DND-41 (cell line): ENCODE measurements around the gene SMAD6.

ENCODE experiments used
- CTCF ChIP-seq: IDR thresholded peaks from 2 replicates; pipeline ENCODE4 v1.5.1; 2012; ENCODE audit warnings: borderline replicate concordance, low read length, moderate library complexity, mild to moderate bottlenecking; ENCODE audit not compliant: poor library complexity, severe bottlenecking; ENCODE audit errors: extremely low read depth
- EZH2 ChIP-seq: IDR thresholded peaks from 3 replicates; pipeline ENCODE4 v1.6.1; 2012; ENCODE audit warnings: borderline replicate concordance, low read depth, mild to moderate bottlenecking, moderate library complexity, low read length, inconsistent platforms; ENCODE audit not compliant: severe bottlenecking

GRCh38 chr15:66777596-66778313, 75.7 kb downstream of the SMAD6 start:
- no peak for TF ChIP-seq CTCF
- TF ChIP-seq EZH2 = no peak
